BJ (cell line): ENCODE data around the gene GADL1. TPM values are rescaled to one million over a fixed set of nuclear protein-coding genes. Genes with fewer than 3 reads are reported as not detected.

Experiments
- CTCF ChIA-PET: fragments of 350-600 bp; formaldehyde crosslinking; extraction: SDS; loops from one replicate; lab custom pipeline; 2021; ENCODE audit warnings: antibody characterized with exemption, inconsistent platforms; lab: Yijun Ruan, JAX
- POLR2A ChIA-PET: fragments of 300-600 bp; sonication (Branson Sonifier 250); formaldehyde crosslinking; extraction: SDS; loops from one replicate; lab custom pipeline; 2021; ENCODE audit warnings: antibody characterized with exemption; lab: Charles Lee
- DNase-seq: peaks from one replicate; pipeline ENCODE4 v3.0.0-alpha.2; 2011; ENCODE audit warnings: low read depth
- H3K27me3 ChIP-seq: 2 replicates; pipeline ENCODE4 v1.6.0; 2011; ENCODE audit warnings: low read length; ENCODE audit not compliant: control insufficient read depth, insufficient read depth
- H3K36me3 ChIP-seq: 2 replicates; pipeline ENCODE4 v1.5.1; 2011; ENCODE audit warnings: low read length; ENCODE audit not compliant: control insufficient read depth, insufficient read depth
- H3K4me3 ChIP-seq: 2 replicates; pipeline ENCODE4 v1.5.1; 2011; ENCODE audit warnings: low read depth, mild to moderate bottlenecking, control low read depth, low read length
- CTCF ChIP-seq: IDR thresholded peaks from 2 replicates; pipeline ENCODE4 v1.5.1; 2011; ENCODE audit warnings: low read depth, mild to moderate bottlenecking, control low read depth, inconsistent platforms, low read length, moderate library complexity; ENCODE audit not compliant: insufficient read depth
- polyA plus RNA-seq: library from polyadenylated mRNA; depleted of rRNA; stranded (reverse); fragments of >200 nt; gene quantifications from 2 replicates; pipeline ENCODE4 v1.2.3, GENCODE V29; 2011

The GADL1 gene
- polyA plus RNA-seq, 1 experiment, result not detected

DNA sequence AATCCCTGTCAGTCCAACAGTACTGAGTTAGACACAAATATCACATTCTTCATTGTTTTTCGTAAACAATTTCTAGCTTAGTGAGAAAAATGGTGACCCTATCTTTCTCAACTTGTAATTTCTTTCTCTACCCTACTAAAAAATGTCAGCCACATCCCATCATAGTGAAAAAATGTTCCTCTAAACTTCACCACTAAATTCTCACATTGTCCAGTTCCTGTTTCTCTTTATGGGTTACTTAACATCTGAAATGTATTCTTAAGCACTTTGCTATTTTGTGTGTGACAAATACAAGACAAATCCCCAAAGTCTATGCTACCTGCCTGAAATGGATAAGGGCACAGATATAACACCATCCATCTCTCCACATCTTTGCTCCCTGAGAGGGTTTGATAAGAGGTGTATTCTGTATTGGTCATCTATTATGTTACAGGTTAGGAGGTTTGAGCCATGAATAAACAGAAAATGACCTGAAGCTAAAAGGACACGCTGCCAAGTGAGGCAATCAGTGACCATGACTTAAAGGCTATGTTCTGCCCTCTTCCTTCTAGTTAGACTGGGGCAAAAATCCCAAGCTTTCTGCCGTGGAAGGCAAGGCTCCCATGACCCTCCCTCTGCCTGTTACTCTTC lies 118.2 kb downstream of the GADL1 start:
- ChIA-PET POLR2A (no interaction called here), CTCF (interaction anchor here (0.5 to 1.3 kb wide), 4 partner anchors 44 to 1938 kb away, joined by 3 to 5 read pairs (median 3); no protein-coding TSS in a partner anchor)
- TF ChIP-seq CTCF, result no peak
- no peaks in the 10 kb centered on the region for H3K36me3 ChIP-seq
- H3K27me3 ChIP-seq, result no peaks in the 10 kb centered on the region; the same call in 1 of the 2 replicates
- no peak for DNase-seq
- no peak overlapping the region for H3K4me3 ChIP-seq

DNA sequence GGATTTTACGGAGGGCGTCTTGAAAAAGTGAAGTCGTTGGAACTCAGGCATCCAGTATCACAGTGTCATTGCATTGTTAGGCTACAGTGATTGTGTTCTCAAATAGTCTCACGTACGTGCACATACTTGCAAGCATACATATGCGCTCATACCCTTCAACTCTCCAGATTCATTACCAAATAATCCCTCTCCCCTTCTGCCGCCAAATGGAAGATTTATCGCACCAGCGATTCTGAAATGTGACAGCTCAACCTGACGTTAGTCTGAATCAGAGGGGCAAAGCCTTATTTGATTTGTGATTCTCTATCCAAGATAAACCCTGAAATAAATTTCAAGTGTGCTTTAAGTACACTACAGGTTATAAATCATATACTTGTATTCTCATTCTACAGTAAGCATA lies 119.4 kb downstream of the GADL1 start:
- POLR2A ChIA-PET, result no interaction called here
- no peak for TF ChIP-seq CTCF
- CTCF ChIA-PET, result no interaction called here

DNA sequence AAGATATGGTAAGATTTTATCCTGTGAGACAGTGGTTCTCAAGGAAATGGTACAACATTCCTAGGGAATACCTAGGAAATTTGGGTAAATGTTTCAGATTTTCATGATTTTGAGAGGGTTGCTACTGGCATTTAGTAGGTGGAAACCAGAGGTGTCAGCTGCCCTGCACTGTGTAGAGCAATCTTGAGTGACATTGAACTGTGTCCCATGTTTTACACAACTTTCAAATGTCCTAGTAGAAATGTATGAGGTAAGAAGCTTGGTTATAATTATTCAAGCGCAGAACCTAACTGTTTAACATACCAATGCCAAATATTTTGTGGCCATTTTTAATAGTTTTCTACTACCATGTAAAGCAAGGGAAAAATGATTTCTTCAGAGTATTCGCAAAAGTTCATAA lies 120.4 kb downstream of the GADL1 start:
- Histone ChIP-seq H3K27me3 (no peaks in the 10 kb centered on the region), H3K36me3 (no peaks in the 10 kb centered on the region), H3K4me3 (no peak overlapping the region)
- CTCF ChIA-PET, result interaction anchor here (0.5 kb wide), 1 partner anchor 381 kb away, joined by 3 read pairs; no protein-coding TSS in a partner anchor
- POLR2A ChIA-PET, result no interaction called here
- DNase-seq, result no peak
- TF ChIP-seq CTCF, result no peak

More for the DNA sequence above, 119.4 kb downstream of the GADL1 start:
- no peak overlapping the region for H3K4me3 ChIP-seq
- no peaks in the 10 kb centered on the region for H3K36me3 ChIP-seq
- DNase-seq, result no peak
- H3K27me3 ChIP-seq, result no peaks in the 10 kb centered on the region; the same call in 1 of the 2 replicates

- no peak for TF ChIP-seq CTCF
- H3K4me3 ChIP-seq, result no peak overlapping the region
- peak; percentile 74 for DNase-seq
- ChIA-PET CTCF (interaction anchor here (0.7 to 4.2 kb wide), 12 partner anchors 10 to 996 kb away, joined by 3 to 32 read pairs (median 4); no protein-coding TSS in a partner anchor), POLR2A (interaction anchor here (0.6 to 0.7 kb wide), 3 partner anchors 364 to 1515 kb away, joined by 3 to 6 read pairs (median 4); no protein-coding TSS in a partner anchor)
- H3K27me3 ChIP-seq, result no peaks in the 10 kb centered on the region
- no peaks in the 10 kb centered on the region for H3K36me3 ChIP-seq
Measured at GRCh38 chr3:30770387-30770786, 124.1 kb downstream of the GADL1 start.

- POLR2A ChIA-PET, result no interaction called here
- Histone ChIP-seq H3K4me3 (no peak overlapping the region), H3K36me3 (no peaks in the 10 kb centered on the region), H3K27me3 (no peaks in the 10 kb centered on the region)
- CTCF ChIA-PET, result interaction anchor here (0.6 to 4.2 kb wide), 16 partner anchors 9 to 998 kb away, joined by 3 to 32 read pairs (median 4); no protein-coding TSS in a partner anchor
- no peak for DNase-seq
- peak; percentile 84 for TF ChIP-seq CTCF
Measured at GRCh38 chr3:30768703-30769550, 125.5 kb downstream of the GADL1 start.
